ENCODE data around the gene CELSR1.

Gene CELSR1

GRCh38 chr22:46574438-46574992 lies 37.1 kb upstream of the CELSR1 start:
- no peak for TF ChIP-seq CTCF (conservative IDR thresholded peaks at IDR 0.05; ENCODE audit: control insufficient read depth, insufficient read depth, low read depth, low read length)
- DNase-seq (ENCODE audit: low read depth): no peak
- no peak overlapping the region for H3K4me3 ChIP-seq (ENCODE audit: control insufficient read depth, low read depth, low read length)

GRCh38 chr22:46573781-46574437 lies 36.5 kb upstream of the CELSR1 start:
- no peak overlapping the region for H3K4me3 ChIP-seq (ENCODE audit: control insufficient read depth, low read depth, low read length)
- TF ChIP-seq CTCF (conservative IDR thresholded peaks at IDR 0.05; ENCODE audit: control insufficient read depth, insufficient read depth, low read depth, low read length): no peak
- DNase-seq (ENCODE audit: low read depth): no peak

GRCh38 chr22:46572911-46573780 lies 35.7 kb upstream of the CELSR1 start:
- H3K4me3 ChIP-seq (ENCODE audit: control insufficient read depth, low read depth, low read length): no peak overlapping the region
- no peak for DNase-seq (ENCODE audit: low read depth)
- no peak for TF ChIP-seq CTCF (conservative IDR thresholded peaks at IDR 0.05; ENCODE audit: control insufficient read depth, insufficient read depth, low read depth, low read length)

GRCh38 chr22:46571642-46572250 lies 34.3 kb upstream of the CELSR1 start:
- no peak for DNase-seq (ENCODE audit: low read depth)
- no peak for TF ChIP-seq CTCF (conservative IDR thresholded peaks at IDR 0.05; ENCODE audit: control insufficient read depth, insufficient read depth, low read depth, low read length)
- H3K4me3 ChIP-seq (ENCODE audit: control insufficient read depth, low read depth, low read length): no peak overlapping the region

GRCh38 chr22:46569848-46570695 lies 32.7 kb upstream of the CELSR1 start:
- no peak for DNase-seq (ENCODE audit: low read depth)
- no peak for TF ChIP-seq CTCF (conservative IDR thresholded peaks at IDR 0.05; ENCODE audit: control insufficient read depth, insufficient read depth, low read depth, low read length)

More at GRCh38 chr22:46569848-46570695, 32.7 kb upstream of the CELSR1 start:
- no peak overlapping the region for H3K4me3 ChIP-seq (ENCODE audit: control insufficient read depth, low read depth, low read length)
